GM19328 (cell line): ENCODE measurements around the gene DYNC1I1.

Source experiments
- ATAC-seq: cut with Tn5 transposase; IDR thresholded peaks from one replicate; pipeline ENCODE4 v1.9.1; 2021; ENCODE audit warnings: mild to moderate bottlenecking, moderate library complexity; ENCODE audit not compliant: unreplicated experiment

The DYNC1I1 gene

DNA sequence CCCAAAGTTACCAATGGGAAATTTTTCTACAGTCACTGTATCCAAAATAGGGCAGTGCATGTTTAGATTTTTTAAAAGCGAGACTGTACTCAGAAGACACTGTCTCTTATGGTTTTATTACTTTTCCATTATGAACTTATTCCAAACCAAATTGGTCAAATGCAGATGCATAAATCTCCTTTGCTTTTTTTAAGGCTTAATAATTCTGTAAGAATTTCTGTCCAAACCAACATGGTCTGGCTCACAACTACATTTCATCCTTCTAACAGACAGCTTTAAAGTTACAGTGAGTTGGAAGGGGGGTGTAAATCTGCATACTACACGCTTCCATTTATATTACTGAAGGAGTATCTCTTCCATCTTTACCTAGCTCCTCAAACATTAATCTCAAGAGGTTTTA, 350.4 kb downstream of the DYNC1I1 start:
- no peak for ATAC-seq

GRCh38 chr7:96126382-96126781, 354.0 kb downstream of the DYNC1I1 start:
- no peak for ATAC-seq

- no peak for ATAC-seq
These were observed 355.4 kb downstream of the DYNC1I1 start for GRCh38 chr7:96127746-96128145.

DNA sequence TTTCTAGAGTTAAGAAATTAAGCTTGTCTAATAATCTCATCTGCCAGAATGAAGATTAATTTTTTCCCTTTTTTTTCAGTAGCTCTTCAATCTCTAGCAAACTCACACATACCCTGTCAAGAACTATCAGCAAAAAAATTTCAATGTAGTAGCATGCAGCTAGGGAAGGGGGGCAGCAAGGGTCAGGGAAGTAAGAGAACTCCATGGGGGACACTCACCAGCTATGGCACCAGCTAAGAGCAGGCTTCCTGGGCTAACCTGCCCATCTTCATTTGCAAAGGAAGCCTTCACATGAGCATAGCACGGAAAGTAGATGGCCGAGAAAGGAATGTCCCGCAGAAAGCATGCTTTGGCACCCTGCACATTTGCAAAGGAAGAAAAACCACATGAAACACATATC, 359.2 kb downstream of the DYNC1I1 start:
- ATAC-seq = no peak

- no peak for ATAC-seq
These were observed 362.9 kb downstream of the DYNC1I1 start for GRCh38 chr7:96135241-96135640.

DNA sequence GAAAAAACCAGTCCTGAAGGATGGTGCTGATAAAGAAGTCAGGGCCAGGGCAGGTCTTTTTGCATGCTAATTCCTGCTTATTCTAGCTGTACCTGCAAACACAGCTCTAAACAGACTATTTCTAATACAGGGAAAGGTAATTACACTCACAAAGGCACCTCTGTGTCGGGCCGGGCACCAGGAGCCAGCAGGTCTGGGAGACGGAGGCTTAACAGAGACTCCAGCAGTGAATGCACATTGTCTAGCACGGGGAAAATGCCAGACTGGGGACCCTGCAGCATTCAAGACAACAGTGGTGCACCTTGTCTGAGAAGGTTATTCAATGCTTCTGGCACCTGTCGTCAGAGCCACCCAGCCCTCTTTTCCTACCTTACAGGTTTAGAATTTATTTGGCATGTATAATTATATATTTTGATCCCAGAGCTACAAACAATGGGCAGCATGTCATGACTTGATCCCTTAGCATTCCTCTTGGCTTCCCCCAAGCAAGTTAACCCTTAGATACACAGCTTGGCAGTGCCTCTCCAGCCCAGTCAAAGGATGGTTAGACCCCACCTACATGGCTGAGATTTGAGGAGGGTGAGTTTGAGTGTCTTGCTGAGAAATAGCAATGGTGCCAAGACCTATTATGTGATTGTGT, 364.4 kb downstream of the DYNC1I1 start:
- no peak for ATAC-seq

- ATAC-seq = no peak
These were observed 371.3 kb downstream of the DYNC1I1 start for GRCh38 chr7:96143495-96144259.

DNA sequence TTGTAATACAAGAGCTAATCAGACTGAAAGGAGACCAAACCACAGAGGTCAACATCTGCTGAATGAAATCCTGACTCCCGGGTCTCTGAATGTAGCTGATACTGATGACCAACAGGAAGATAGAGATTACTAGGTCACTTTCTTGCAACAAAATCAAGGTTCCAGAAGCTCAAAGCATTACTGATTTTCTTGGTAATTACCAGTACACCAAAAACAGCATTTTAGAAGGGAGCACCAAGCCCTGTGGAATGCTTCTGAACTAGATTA, 371.8 kb downstream of the DYNC1I1 start:
- ATAC-seq = no peak
